Jurkat, Clone E6-1 (cell line): ENCODE data around the gene ARID1A.
"Not testable (repeated sequence)": the region's sequence is repeated elsewhere in the genome, so short reads cannot be mapped to it uniquely, and the experiment has no call there.

Source experiments
- DNase-seq: peaks from one replicate; pipeline ENCODE4 v3.0.0-alpha.2; 2011; ENCODE audit warnings: low read depth, low spot score
- H3K4me3 ChIP-seq: 2 replicates; pipeline ENCODE4 v1.5.1; 2011; ENCODE audit warnings: mild to moderate bottlenecking, low read length, control low read depth, moderate library complexity

ARID1A gene

GRCh38 chr1:26723013-26723991 lies 27.5 kb downstream of the ARID1A start:
- peak; percentile 77 for DNase-seq
- peak overlapping the region; percentile 10; the same call in 1 of the 2 replicates for H3K4me3 ChIP-seq

- no peak overlapping the region for H3K4me3 ChIP-seq
- DNase-seq: no peak
Observed at GRCh38 chr1:26724118-26724517, 28.3 kb downstream of the ARID1A start.

DNA sequence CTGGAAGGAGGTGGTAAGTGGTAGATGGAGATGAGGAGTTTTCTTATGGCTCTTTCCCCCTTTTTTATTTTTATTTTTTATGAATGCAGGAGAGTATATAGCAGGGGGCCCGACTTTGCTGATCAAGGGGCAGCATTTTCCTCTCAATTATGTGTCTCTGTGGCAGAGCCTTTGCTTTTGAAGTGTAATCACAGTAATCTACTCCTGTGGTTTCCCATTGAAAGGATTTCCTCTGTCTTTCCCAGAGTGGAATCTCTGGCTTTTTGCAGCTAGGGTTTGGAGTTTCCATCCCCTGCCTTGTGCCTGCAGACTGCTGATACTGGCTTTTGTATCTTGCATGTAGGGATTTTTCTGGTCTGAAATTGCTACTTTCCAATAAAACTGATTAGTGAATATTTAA lies 29.1 kb downstream of the ARID1A start:
- DNase-seq: no peak
- no peak overlapping the region for H3K4me3 ChIP-seq

DNA sequence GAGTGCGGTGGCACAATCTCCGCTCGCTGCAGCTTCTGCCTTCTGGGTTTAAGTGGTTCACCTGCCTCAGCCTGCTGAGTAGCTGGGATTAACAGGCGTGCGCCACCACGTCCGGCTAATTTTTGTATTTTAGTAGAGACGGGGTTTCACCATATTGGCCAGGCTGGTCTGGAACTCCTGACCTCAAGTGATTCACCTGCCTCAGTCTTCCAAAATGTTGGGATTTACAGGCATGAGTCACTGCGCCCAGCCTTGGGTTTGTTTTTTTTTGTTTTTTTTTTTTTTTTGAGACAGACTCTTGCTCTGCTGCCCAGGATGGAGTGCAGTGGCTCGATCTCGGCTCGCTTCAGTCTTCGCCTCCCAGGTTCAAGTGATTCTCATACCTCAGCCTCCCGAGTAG lies 30.1 kb downstream of the ARID1A start:
- not testable (repeated sequence) for H3K4me3 ChIP-seq, DNase-seq

- H3K4me3 ChIP-seq: no peak overlapping the region
- no peak for DNase-seq
Observed at GRCh38 chr1:26726784-26727183, 31.0 kb downstream of the ARID1A start.

DNA sequence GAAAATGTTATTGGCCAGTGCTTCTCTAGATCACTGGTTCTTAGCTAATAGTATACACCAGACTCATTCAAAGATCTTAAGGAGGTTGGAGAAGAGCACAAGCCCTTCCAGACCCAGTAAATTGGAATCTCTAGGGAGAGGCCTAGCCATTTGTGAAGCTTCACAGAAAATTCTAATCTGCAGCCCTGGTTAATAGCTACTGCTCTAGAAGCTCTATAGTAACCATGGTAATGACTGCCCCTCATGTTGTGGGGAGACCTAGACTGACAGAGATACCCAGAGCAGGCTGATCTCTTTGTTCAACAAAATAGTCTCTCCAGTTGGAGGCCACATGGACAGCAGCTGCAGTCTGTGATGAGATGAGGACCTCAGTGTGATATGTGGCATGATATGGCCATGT lies 31.7 kb downstream of the ARID1A start:
- no peak overlapping the region for H3K4me3 ChIP-seq
- no peak for DNase-seq

DNA sequence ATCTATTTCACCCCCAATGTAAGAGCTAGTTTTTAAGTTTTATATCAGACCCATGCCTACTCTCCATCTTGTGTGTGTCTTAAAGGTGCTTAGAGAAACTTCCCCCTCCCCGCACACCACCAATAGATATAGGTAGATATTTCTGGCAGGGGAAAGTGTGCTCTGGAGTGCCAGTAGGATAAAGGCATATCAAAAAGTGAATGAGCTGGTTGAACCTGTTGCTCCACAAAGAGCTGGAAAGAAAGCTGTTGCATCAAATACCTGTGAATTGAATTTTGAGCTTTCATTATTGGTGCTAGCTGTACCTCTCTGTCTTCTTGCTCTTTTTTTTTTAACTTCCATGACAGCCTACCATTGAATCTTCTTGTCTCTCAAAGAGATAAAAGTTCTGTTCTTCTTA lies 32.8 kb downstream of the ARID1A start:
- no peak for DNase-seq
- H3K4me3 ChIP-seq: no peak overlapping the region

GRCh38 chr1:26729633-26730032 lies 33.8 kb downstream of the ARID1A start:
- no peak for DNase-seq
- H3K4me3 ChIP-seq: no peak overlapping the region

- no peak overlapping the region for H3K4me3 ChIP-seq
- no peak for DNase-seq
Observed at GRCh38 chr1:26730695-26731094, 34.9 kb downstream of the ARID1A start.

GRCh38 chr1:26731233-26731902 lies 35.6 kb downstream of the ARID1A start:
- no peak overlapping the region for H3K4me3 ChIP-seq
- DNase-seq: no peak

DNA sequence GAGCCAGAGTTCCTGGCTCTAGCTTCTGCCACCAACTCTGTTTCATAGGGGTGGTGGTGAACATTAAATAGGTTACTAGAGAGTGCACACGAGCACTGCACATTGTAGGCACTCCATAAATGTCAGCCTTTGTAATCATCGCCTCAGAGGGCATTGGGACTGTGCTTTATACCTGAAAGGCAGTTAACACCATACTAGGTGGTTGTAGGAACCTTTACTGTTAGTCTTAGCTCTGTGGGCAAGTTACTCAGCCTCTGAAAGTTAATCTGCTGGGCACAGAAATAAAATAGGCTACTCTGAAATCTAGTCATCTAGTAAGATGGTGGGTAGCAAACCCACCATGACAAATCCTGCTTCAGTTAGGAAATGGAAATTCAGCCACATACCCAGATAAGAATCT lies 37.6 kb downstream of the ARID1A start:
- DNase-seq: no peak
- no peak overlapping the region for H3K4me3 ChIP-seq

GRCh38 chr1:26733982-26734381 lies 38.2 kb downstream of the ARID1A start:
- no peak for DNase-seq
- H3K4me3 ChIP-seq: no peak overlapping the region

DNA sequence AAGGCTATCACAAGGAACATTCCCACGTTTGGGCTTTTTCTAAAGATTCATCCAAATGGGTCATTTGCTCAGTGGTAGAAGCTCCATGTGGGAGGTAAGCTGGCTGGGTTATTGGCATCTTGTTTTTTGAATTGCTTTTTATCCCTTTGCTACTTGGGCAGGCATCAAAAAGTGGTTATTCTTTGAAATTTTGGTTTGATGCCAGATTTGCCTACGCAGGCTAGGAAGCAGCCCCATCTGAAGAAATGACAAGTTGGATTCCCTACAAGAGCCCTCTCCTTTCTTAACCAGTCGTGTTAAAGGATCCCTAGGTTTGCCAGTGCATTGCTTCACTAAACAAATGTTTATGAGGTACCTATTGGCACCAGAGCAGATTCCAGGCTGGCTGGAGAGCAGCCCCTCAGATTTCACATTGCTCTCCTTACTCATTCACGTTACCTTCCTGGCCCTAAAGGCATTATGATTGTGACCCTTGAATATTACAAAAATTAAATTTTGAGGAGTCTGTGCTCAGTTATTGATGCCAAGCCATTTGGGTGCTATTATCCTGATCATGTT lies 38.8 kb downstream of the ARID1A start:
- H3K4me3 ChIP-seq: no peak overlapping the region
- no peak for DNase-seq

GRCh38 chr1:26739329-26739914 lies 43.6 kb downstream of the ARID1A start:
- DNase-seq: peak; percentile 70
- no peak overlapping the region for H3K4me3 ChIP-seq

GRCh38 chr1:26740023-26740634 lies 44.3 kb downstream of the ARID1A start:
- no peak for DNase-seq
- H3K4me3 ChIP-seq: no peak overlapping the region

DNA sequence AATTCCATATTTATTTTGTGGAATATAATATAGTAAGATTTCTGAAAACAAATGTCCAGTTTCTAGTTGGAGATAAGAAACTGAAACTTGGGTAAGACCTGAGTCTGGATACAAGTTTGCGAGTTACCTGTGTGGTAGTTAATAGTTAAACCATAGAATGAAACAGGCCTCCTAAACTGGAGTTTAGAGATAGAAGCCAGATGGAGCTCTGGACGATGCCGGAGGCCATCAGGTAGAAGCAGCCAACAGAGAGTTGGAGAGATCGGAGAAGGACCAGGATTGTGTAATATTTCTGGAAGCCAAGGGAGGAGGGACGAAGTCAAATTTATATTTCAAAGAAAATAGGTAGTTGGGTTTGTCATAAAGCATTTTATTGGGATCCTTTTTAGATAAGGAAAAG lies 45.1 kb downstream of the ARID1A start:
- DNase-seq: no peak
- no peak overlapping the region for H3K4me3 ChIP-seq

DNA sequence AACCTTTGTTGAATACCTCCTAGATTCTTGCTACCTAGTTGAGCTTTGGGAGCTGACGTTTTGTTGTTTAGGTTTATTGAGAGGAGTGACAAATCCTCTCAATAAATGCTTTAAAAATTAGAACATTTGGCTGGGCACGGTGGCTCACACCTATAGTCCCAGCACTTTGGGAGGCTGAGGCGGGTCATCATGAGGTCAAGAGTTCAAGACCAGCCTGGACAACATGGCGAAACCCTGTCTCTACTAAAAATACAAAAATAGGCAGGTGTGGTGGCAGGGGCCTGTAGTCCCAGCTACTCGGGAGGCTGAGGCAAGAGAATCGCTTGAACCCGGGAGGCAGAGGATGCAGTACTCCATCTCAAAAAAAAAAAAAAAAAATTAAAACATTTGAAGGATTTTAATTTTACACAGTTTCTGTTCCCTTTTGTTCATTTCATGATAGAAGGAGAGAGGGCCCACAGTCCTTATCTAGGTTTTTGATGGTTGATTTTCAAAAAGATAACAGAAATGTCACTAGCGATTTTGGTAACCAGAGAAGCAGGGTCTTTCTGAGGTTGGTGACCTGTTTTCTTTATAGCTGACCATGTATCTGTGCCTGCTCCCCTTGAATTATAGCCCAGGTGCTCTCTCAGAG lies 47.7 kb downstream of the ARID1A start:
- peak overlapping the region; percentile 24 for H3K4me3 ChIP-seq
- no peak for DNase-seq

DNA sequence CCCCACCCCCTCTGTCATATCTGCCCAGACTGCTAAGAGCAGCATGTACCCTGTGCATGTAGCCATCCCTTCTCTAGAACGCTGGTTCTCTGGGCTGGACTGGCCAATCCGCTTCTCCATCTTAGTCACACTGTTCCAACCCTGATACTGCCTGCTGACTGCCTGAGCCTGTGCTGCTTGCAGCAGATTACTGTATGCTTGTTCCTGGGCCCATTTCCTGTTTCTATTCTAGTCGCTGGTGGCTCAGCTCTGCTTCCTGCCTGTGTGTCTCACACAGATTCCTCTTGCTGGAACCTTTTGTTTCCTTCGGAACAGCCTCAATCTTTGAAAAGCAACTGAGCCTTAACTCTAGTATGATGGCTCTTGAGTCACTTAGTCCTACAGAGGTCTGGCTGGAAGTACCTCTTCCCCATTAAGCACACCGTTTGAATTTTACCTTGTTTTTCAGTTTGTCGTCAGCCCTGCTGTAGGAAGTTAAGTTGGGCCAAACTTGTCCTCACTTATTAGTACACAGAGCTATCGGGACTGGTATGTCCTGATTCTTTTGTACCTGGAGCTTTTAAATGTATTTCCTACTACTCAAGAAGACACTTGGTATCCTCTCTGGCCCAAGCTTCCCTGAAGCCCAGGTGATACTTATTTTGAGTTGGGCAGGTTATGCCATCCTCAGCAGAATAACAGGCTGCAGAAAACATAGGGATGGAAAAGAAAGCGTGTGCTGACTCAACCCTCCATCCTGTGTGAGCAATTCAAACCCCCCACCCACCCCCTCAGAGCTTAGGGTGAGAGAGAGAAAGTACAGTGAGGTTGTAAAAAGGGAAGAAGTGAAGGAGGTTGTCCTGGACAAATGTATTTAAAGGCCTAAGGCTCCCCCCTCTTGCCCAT lies 48.5 kb downstream of the ARID1A start:
- H3K4me3 ChIP-seq: peak overlapping the region; percentile 29

More for the DNA sequence above, 48.5 kb downstream of the ARID1A start:
- peak; percentile 98 for DNase-seq
